ENCODE measurements around the gene ARL14. TPM values are rescaled to one million over a fixed set of nuclear protein-coding genes. Genes with fewer than 3 reads are reported as not detected.

ARL14 gene
- total RNA-seq, 1 experiment from 2014 or later = 0.68 TPM

- DNase-seq (ENCODE audit: low read depth) = peak; percentile 39
Measured at GRCh38 chr3:160720123-160720746, 43.3 kb downstream of the ARL14 start.

DNA sequence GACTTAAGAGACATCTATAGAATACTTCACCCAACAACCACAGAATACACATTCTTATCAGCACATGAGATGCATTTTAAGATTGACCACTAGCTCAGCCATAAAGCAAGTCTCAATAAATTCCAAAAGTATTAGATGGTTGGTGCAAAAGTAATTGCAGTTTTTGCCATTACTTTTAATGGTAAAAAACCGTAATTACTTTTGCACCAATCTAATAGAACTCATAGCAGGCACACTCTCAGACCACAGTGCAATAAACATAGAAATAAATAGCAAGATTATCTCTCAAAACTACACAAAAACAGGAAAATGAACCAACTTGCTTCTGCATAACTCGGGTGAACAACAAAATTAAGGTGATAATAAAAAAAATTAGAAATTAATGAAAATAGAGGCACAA, 45.4 kb downstream of the ARL14 start:
- no peak for DNase-seq (ENCODE audit: low read depth)

GRCh38 chr3:160725338-160725737, 48.4 kb downstream of the ARL14 start:
- DNase-seq (ENCODE audit: low read depth) = no peak

Small RNAs within 50 kb of the gene (small RNA-seq; reads per million reads assigned to genes)
- gene RF00139 = 0.07 reads per million

Other genes with a start within 250 kb of the ARL14 start
- 13.3 and 16.5 TPM in 2 replicates for gene TRIM59, start 227.4 kb upstream of the ARL14 start, total RNA-seq (2014; rRNA removed; shearing (Covaris generic))
- 36.9 and 49.6 TPM in 2 replicates for gene KPNA4, start 111.6 kb upstream of the ARL14 start, total RNA-seq (2014; rRNA removed; shearing (Covaris generic))
- 2.7 and 4.3 TPM in 2 replicates for gene PPM1L, start 79.1 kb downstream of the ARL14 start, total RNA-seq (2014; rRNA removed; shearing (Covaris generic))